GM20431 (cell line): Measurements from ENCODE around the gene MAPK1.
"Not testable (repeated sequence)": the region's sequence is repeated elsewhere in the genome, so short reads cannot be mapped to it uniquely, and the experiment has no call there.

Source experiments
- in situ Hi-C: fragments of 300-500 bp; cut with MseI, MboI; formaldehyde crosslinking; loops from one replicate; pipeline ENCODE4 v1.15.0; 2020; ENCODE audit warnings: low sequenced_read_pairs; ENCODE audit not compliant: unreplicated experiment

The MAPK1 gene

GRCh38 chr22:21882754-21883333, 15.4 kb upstream of the MAPK1 start:
- in situ Hi-C loops, result not testable (repeated sequence)

- in situ Hi-C loops, result no loop called here
Observed at GRCh38 chr22:21881841-21882753, 14.7 kb upstream of the MAPK1 start.

GRCh38 chr22:21876486-21877176, 9.2 kb upstream of the MAPK1 start:
- in situ Hi-C loops, result no loop called here

GRCh38 chr22:21874953-21875352, 7.5 kb upstream of the MAPK1 start:
- in situ Hi-C loops, result not testable (repeated sequence)

GRCh38 chr22:21873619-21874018, 6.2 kb upstream of the MAPK1 start:
- in situ Hi-C loops, result no loop called here

GRCh38 chr22:21872741-21873140, 5.3 kb upstream of the MAPK1 start:
- in situ Hi-C loops, result not testable (repeated sequence)

- in situ Hi-C loops, result no loop called here
Observed at GRCh38 chr22:21868651-21869050, 1.2 kb upstream of the MAPK1 start.

- in situ Hi-C loops, result no loop called here
Observed at GRCh38 chr22:21866833-21867527, 465 bp downstream of the MAPK1 start.

GRCh38 chr22:21865041-21865440, 2.4 kb downstream of the MAPK1 start:
- in situ Hi-C loops, result no loop called here

- in situ Hi-C loops, result no loop called here
Observed at GRCh38 chr22:21862386-21863245, 4.8 kb downstream of the MAPK1 start.

GRCh38 chr22:21861851-21862250, 5.6 kb downstream of the MAPK1 start:
- in situ Hi-C loops, result no loop called here

- in situ Hi-C loops, result no loop called here
Observed at GRCh38 chr22:21861264-21861848, 6.1 kb downstream of the MAPK1 start.

- in situ Hi-C loops, result no loop called here
Observed at GRCh38 chr22:21860491-21861039, 6.9 kb downstream of the MAPK1 start.

GRCh38 chr22:21858025-21858764, 9.2 kb downstream of the MAPK1 start:
- in situ Hi-C loops, result no loop called here

- in situ Hi-C loops, result no loop called here
Observed at GRCh38 chr22:21857481-21857914, 9.9 kb downstream of the MAPK1 start.

- in situ Hi-C loops, result no loop called here
Observed at GRCh38 chr22:21856868-21857267, 10.6 kb downstream of the MAPK1 start.

- in situ Hi-C loops, result no loop called here
Observed at GRCh38 chr22:21856197-21856596, 11.2 kb downstream of the MAPK1 start.

- in situ Hi-C loops, result no loop called here
Observed at GRCh38 chr22:21855676-21856075, 11.8 kb downstream of the MAPK1 start.
